HEK293T (cell line): Measurements from ENCODE around the gene UBE2N.
"Not testable (repeated sequence)": the region's sequence is repeated elsewhere in the genome, so short reads cannot be mapped to it uniquely, and the experiment has no call there.

ENCODE experiments used
- CTCF ChIA-PET: fragments of 350-600 bp; formaldehyde crosslinking; extraction: SDS; loops from one replicate; lab custom pipeline; 2021; ENCODE audit warnings: antibody characterized with exemption, inconsistent platforms; lab: Yijun Ruan, JAX
- POLR2A ChIA-PET: fragments of 350-600 bp; formaldehyde crosslinking; extraction: SDS; loops from one replicate; lab custom pipeline; 2020; ENCODE audit warnings: antibody characterized with exemption, inconsistent platforms; lab: Yijun Ruan, JAX
- DNase-seq: peaks from one replicate; pipeline ENCODE4 v3.0.0; 2012; ENCODE audit warnings: mixed read lengths; ENCODE audit errors: extremely low spot score
- ARNT ChIP-seq: fragments of 450-650 bp; IDR thresholded peaks from 2 replicates; pipeline ENCODE4 v1.6.1; 2017; ENCODE audit warnings: mild to moderate bottlenecking
- BHLHE40 ChIP-seq: fragments of 450-650 bp; IDR thresholded peaks from 2 replicates; pipeline ENCODE4 v1.6.1; 2016; ENCODE audit warnings: mild to moderate bottlenecking, moderate library complexity, borderline replicate concordance
- CTBP1 ChIP-seq: fragments of 450-650 bp; IDR thresholded peaks from 2 replicates; pipeline ENCODE4 v1.6.1; 2016; ENCODE audit warnings: borderline replicate concordance
- ELF4 ChIP-seq: fragments of 450-650 bp; IDR thresholded peaks from 2 replicates; pipeline ENCODE4 v1.6.1; 2017; ENCODE audit warnings: antibody characterized with exemption
- FOXA1 ChIP-seq: fragments of 450-650 bp; IDR thresholded peaks from 2 replicates; pipeline ENCODE4 v1.6.1; 2016; ENCODE audit warnings: mild to moderate bottlenecking
- FOXK2 ChIP-seq: fragments of 450-650 bp; IDR thresholded peaks from 2 replicates; pipeline ENCODE4 v1.6.1; 2016; ENCODE audit warnings: mild to moderate bottlenecking
- FOXM1 ChIP-seq: fragments of 450-650 bp; IDR thresholded peaks from 2 replicates; pipeline ENCODE4 v1.6.1; 2017; ENCODE audit warnings: mild to moderate bottlenecking, borderline replicate concordance
- HDGF ChIP-seq: fragments of 450-650 bp; IDR thresholded peaks from 2 replicates; pipeline ENCODE4 v1.6.1; 2017; ENCODE audit warnings: antibody characterized with exemption, borderline replicate concordance
- L3MBTL2 ChIP-seq: fragments of 450-650 bp; conservative IDR thresholded peaks from 2 replicates; pipeline ENCODE4 v1.6.1; 2016; ENCODE audit warnings: mild to moderate bottlenecking
- LEF1 ChIP-seq: fragments of 450-650 bp; IDR thresholded peaks from 2 replicates; pipeline ENCODE4 v1.6.1; 2017; ENCODE audit warnings: mild to moderate bottlenecking, borderline replicate concordance
- NFRKB ChIP-seq: fragments of 450-650 bp; IDR thresholded peaks from 2 replicates; pipeline ENCODE4 v1.6.1; 2016; ENCODE audit warnings: mild to moderate bottlenecking, moderate library complexity
- PKNOX1 ChIP-seq: fragments of 450-650 bp; IDR thresholded peaks from 2 replicates; pipeline ENCODE4 v1.6.1; 2016
- SP1 ChIP-seq: fragments of 450-650 bp; IDR thresholded peaks from 2 replicates; pipeline ENCODE4 v1.6.1; 2017
- SUZ12 ChIP-seq: fragments of 450-650 bp; IDR thresholded peaks from 2 replicates; pipeline ENCODE4 v1.6.1; 2016; ENCODE audit warnings: mild to moderate bottlenecking
- TARDBP ChIP-seq: fragments of 450-650 bp; IDR thresholded peaks from 2 replicates; pipeline ENCODE4 v1.6.1; 2016
- ZNF384 ChIP-seq: fragments of 450-650 bp; IDR thresholded peaks from 2 replicates; pipeline ENCODE4 v1.6.1; 2016

The UBE2N gene

GRCh38 chr12:93393425-93393824, 48.3 kb downstream of the UBE2N start:
- CTCF ChIA-PET, result no interaction called here
- no peak for DNase-seq
- POLR2A ChIA-PET, result no interaction called here
- TF ChIP-seq BHLHE40, result no peak
- TF ChIP-seq ZNF384, result no peak
- TF ChIP-seq FOXM1, result no peak
- TF ChIP-seq FOXA1, result no peak
- TF ChIP-seq CTBP1, result no peak
- TF ChIP-seq SUZ12, result no peak
- no peak for TF ChIP-seq FOXK2
- TF ChIP-seq TARDBP, result no peak
- TF ChIP-seq HDGF, result no peak
- no peak for TF ChIP-seq NFRKB
- no peak for TF ChIP-seq ARNT
- TF ChIP-seq LEF1, result no peak
- no peak for TF ChIP-seq L3MBTL2
- TF ChIP-seq SP1, result no peak
- no peak for TF ChIP-seq ELF4
- no peak for TF ChIP-seq PKNOX1

- CTCF ChIA-PET, result interaction anchor here (0.6 to 0.7 kb wide), 2 partner anchors 646 to 1422 kb away, joined by 3 to 5 read pairs; no protein-coding TSS in a partner anchor
- no peak for TF ChIP-seq CTBP1
- TF ChIP-seq SUZ12, result no peak
- no peak for DNase-seq
- POLR2A ChIA-PET, result no interaction called here
These were observed 51.0 kb downstream of the UBE2N start for GRCh38 chr12:93390549-93391297.

- DNase-seq, result no peak
- ChIA-PET POLR2A (no interaction called here), CTCF (interaction anchor here (0.6 kb wide), 1 partner anchor 645 kb away, joined by 3 read pairs; no protein-coding TSS in a partner anchor)
- TF ChIP-seq ZNF384 (no peak), SP1 (no peak), HDGF (no peak), ELF4 (no peak), L3MBTL2 (no peak), FOXM1 (no peak), SUZ12 (no peak), NFRKB (no peak), CTBP1 (no peak), FOXK2 (no peak), ARNT (no peak), BHLHE40 (no peak), PKNOX1 (no peak), FOXA1 (no peak), LEF1 (no peak), TARDBP (no peak)
These were observed 51.7 kb downstream of the UBE2N start for GRCh38 chr12:93390031-93390430.

DNA sequence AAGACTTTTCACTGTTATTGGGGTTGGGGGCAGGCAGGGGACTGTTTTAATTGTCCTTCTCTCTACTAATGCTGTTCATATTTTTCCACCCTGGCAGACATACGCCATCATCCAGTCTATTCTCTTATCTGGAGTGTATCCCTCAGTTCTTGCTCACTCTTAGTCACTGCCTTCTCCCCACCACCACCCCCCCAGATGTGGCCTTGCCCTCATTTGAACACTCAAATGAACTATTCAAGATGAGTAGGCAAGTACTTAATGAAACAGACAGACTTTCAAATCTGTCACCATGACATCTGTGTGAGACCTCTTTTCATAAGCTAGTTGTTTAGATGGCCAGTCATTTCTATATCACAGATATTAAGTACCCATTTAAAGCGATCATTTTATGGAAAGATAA, 54.0 kb downstream of the UBE2N start:
- ChIA-PET CTCF (no interaction called here), POLR2A (no interaction called here)
- no peak for TF ChIP-seq PKNOX1
- no peak for TF ChIP-seq SP1
- TF ChIP-seq ARNT, result no peak
- no peak for TF ChIP-seq NFRKB
- TF ChIP-seq LEF1, result no peak
- no peak for TF ChIP-seq CTBP1
- TF ChIP-seq ZNF384, result no peak
- TF ChIP-seq FOXM1, result no peak
- TF ChIP-seq ELF4, result no peak
- no peak for TF ChIP-seq FOXK2
- no peak for TF ChIP-seq L3MBTL2
- no peak for TF ChIP-seq SUZ12
- TF ChIP-seq HDGF, result no peak
- DNase-seq, result no peak

DNA sequence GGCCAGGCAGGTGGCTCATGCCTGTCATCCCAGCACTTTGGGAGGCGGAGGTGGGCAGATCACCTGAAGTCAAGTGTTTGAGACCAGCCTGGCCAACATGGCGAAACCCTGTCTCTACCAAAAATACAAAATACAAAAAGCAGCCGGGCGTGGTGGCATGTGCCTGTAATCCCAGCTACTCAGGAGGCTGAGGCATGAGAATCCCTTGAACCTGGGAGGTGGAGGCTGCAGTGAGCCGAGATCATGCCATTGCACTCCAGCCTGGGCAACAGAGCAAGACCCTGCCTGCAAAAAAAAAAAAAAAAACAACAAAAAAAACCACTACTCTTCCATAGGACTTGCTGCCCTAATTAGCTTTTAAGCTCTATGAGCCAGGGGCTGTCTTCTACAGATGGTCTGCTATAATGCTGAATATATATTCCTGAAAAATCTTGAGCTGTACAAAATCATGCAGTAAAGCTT, 59.7 kb downstream of the UBE2N start:
- POLR2A ChIA-PET, DNase-seq: not testable (repeated sequence)
- CTCF ChIA-PET, result interaction anchor here (0.8 kb wide), 1 partner anchor 38 kb away, joined by 5 read pairs; no protein-coding TSS in a partner anchor

- TF ChIP-seq SP1 (no peak), ZNF384 (no peak), L3MBTL2 (no peak), FOXA1 (no peak), NFRKB (no peak), FOXK2 (no peak), LEF1 (no peak), CTBP1 (no peak), ARNT (no peak), TARDBP (no peak), ELF4 (no peak), PKNOX1 (no peak), BHLHE40 (no peak), SUZ12 (no peak), FOXM1 (no peak)
- ChIA-PET CTCF (interaction anchor here (0.6 to 1.4 kb wide), 3 partner anchors 284 to 395 kb away, joined by 3 read pairs; no protein-coding TSS in a partner anchor), POLR2A (no interaction called here)
- no peak for DNase-seq
These were observed 60.4 kb downstream of the UBE2N start for GRCh38 chr12:93381161-93381975.
